GM18526 (cell line): Measurements from ENCODE around the gene AKAP7.

Experiments
- POLR2A ChIP-seq: IDR thresholded peaks from 3 replicates; pipeline ENCODE4 v1.6.1; 2011; ENCODE audit not compliant: insufficient read length; ENCODE audit errors: extremely low read depth

Gene AKAP7

DNA sequence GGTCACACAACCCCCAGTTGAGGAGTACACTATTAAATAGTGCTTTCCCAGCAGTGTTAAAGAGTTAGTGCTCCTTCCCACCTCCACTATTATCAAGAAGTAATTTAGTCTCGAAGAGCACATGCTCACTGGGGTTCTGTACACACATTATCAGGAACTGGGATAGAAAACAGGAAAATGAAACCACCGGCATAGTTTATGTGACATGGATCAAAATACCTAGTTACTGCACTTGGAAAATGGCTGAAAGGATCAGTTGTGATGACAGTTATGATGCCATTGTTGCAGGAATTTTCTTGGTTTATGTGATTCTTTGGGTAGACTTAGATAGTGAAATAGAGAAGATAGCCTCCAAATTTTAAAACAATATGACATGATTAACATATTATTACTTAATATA, 152.9 kb downstream of the AKAP7 start:
- no peak for TF ChIP-seq POLR2A

DNA sequence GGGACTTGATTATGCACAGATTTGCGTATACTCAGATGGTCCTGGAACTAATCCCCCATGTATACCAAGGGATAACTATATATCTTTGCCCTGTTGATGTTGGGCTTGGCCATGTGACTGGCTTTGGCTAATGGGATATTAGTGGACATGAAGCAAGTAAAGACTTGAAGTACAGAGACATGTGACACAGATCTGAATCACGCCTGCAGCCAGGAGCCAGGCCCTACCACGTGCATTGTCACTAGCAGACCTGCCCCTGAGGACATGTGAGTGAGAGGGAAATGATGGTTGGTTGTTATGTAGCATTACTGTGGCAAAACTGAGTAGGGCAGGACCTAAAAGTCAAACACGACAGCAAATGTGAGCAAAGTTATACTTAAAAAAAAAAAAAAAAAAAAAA, 155.7 kb downstream of the AKAP7 start:
- no peak for TF ChIP-seq POLR2A

DNA sequence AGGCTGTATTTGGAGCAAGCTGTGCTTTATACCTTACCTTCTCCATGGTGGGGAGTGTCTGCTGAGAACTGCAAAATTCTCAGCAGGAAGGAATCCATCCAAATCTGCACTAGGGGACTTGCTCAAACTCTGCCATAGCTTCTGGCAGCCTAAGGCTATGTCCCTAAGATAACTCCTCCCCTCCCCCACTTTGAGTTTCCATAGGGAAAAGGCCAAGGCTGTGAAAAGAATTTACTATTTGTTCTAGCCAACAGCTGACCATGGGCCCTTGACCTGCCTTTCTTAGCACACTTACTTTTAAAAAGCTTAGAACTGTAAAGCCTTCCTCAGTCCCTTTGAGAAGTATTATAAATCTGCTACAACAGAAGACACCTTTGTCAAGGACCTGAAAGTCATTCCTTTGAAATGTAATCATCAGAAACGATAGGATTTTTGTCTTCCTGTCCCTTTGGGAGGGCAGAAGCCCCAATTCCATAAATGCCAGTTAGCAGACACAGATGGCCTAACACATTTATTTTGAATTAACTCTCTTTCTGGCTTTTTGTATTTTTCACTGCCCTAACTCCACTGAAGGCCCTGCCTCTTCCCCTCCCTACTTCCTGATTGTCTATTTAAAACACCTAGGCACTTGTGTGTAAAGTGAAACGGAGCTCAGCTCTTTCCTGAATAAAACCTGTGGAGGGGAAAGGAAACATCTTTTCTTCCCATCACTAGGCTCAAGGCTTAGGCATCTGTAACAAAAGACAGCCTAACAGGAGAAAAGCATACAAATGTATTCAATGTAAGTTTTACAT, 157.1 kb downstream of the AKAP7 start:
- TF ChIP-seq POLR2A, result no peak

DNA sequence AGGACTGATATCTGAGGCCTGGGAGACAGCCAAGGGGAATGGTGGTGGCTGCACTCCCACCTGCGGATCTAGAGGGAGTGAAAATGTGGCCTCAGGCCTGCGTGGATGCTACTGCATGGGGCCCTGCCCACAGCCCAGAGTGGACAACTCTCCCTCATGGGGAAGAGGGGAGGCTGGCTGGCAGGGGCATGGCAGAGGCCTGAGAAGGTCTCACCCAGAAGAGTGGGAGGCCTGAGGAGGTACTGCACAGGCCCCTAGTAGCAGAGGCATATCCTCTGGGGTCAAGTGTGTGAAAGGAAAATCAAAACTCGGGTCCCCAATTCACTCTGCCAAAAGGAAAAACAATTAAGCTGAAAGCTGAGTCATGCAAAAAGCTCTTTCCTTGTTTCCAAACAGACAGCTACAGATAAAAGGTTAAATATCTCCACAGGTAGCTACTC, 158.2 kb downstream of the AKAP7 start:
- no peak for TF ChIP-seq POLR2A

DNA sequence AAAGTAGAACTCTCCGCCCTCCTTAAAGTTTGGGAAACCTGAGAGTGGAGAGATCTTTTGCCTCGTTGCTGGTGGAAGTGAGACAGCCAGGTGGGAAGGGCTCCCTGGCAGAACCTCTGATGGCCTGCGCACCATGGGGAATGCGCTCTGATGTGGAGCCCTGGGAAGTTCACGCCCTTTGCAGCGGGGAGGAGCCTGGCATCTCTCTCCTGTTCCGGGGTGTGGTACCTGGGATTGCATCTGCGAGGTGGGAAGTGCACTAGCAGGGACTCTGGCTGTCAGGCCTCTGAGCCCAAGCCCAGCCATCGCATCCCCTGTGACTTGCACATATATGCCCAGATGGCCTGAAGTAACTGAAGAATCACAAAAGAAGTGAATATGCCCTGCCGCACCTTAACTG, 159.8 kb downstream of the AKAP7 start:
- TF ChIP-seq POLR2A, result no peak

DNA sequence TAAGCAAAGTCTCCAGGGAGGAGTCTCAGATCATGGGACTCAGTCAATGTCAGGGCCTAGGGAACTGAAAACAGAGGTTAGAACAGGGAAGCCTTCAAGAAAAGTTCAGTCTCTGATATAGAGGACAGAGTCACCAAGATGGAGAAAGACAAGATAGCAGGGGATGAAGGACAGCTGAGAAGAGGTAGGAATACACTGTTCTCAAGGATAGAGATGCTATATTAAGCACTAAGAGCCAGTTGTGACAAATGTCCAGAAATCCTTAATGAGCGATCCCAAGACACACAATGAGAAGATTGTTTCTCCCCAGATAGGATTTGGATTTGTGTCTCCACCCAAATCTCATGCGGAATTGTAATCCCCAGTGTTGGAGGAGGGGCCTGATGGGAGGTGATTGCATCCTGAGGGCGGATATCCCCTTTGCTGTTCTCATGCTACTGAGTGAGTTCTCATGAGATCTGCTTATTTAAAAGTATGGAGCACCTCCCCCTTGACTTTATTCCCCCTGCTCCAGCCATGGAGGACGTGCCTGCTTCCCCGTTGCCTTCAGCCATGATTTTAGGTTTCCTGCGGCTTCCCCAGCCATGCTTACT, 168.2 kb downstream of the AKAP7 start:
- TF ChIP-seq POLR2A, result no peak

DNA sequence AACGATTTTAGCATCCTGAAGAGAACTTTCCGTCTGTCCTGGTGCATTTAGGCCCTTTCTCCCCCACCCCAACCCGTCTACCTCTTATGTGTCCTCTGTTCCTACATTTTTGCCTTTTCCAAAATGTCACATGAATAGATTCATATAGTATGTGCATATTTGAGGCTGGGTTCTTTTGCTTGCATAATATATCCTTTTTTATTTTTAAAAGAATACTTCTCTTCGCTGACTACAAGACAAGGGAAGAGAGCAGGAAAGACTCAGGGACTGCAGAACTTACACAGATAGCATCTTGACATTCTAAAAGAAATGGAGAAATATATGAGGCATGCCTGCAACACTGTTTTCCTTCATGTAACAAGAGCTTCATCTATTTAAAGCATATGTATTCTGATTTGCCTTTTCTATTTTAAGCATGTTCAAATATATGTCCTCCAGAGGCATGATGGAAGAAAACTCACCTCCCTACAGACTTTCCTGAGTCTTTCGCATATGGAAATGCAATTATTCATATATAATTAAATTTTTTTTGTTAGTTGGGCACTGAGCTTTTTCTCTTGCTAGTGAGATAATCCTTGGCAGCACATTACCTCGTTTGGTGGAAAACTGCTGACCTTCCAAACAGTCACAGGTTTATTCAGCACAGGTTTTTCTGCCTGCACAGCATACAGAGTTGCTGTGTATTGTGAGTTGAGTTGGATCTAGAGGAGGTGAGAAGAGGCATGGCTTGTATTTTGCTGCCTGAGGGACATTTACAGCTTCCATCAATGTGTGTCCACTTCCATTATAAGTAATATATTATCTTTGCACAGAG, 170.0 kb downstream of the AKAP7 start:
- no peak for TF ChIP-seq POLR2A

DNA sequence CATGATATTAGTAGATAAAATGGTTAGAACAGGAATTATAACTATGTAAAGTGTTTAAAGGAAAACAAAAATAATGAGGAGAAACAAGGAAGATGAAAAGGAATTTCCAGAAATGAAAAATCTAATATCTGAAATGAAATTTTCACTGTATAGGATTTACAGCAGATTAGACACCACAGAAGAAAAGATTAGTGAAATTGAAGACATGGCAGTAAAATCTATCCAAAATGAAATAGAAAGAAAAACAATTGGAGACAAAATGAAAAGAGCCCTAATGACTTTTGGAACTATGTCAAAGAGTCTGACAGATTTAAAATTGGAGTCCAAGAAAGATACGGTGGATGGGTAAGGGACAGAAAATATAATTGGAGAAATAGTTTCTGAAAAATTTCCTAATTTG, 174.2 kb downstream of the AKAP7 start:
- TF ChIP-seq POLR2A, result no peak

DNA sequence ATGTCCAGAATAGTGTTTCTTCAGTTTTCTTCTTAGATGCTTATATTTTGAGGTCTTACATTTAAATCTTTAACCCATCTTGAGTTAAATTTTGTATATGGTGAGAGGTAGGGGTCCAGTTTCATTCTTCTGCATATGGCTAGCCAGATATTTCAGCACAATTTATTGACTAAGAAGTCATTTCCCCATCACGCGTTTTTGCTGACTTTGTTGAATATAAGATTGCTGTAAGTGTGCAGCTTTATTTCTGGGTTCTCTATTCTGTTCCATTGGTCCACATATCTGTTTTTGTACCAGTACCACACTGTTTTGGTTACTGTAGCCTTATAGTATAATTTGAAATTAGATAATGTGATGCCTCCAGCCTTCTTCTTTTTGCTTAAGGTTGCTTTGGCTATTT, 179.6 kb downstream of the AKAP7 start:
- no peak for TF ChIP-seq POLR2A

DNA sequence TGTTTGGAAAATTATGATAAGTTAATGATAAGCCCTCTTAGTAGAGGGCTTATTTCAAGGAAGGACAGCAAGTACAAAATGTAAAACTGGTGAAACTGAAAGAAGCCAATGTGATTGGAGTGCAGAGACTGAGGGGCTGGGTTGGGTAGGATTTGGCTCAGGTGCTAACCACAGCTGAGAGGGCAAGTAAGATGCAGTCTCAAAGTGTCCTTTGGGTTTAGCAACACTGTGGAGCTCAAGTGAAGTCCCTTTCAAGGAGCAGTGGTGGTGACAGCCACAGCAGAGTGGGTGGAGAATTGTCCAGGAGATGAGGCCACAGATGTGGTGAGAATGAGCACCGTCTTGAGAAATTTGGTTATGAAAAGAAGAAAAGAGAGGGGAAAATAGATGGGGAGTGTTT, 181.4 kb downstream of the AKAP7 start:
- no peak for TF ChIP-seq POLR2A

DNA sequence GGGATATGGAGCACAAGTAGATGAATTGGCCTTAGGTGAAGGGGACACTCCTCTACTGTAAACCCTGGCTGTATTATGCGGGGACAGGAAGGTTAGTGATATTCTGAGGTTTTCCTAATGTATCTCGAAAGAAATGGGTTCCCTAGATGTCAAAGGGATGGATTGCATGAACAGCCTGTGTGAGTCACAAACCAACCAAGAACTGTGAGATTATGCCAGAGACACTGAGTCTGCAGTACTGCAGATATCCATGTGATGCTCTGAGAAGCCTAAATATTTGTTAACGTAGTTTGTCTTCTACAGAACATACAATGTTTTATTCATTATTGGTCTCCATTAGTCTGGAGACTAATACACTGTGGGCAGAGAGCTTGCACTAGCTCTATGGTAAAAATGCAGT, 182.2 kb downstream of the AKAP7 start:
- TF ChIP-seq POLR2A, result no peak

DNA sequence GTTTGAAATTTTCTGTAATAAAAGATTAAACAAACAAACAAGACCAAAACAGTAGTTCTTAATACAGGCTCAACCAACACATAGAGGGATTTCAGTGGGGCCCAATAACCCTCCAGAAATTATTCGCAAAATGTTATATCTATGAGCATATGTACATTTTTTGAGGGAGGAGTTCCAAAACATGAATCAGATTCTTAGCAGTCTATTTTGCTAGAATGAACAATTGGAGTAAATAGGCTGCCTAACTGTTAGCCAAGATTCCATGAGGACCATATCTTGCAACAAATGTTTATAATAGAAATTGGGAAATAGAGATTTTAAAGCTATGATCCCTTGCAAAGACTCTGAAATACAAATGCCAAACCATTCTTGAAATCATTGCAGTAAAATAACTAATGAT, 186.3 kb downstream of the AKAP7 start:
- TF ChIP-seq POLR2A, result no peak

DNA sequence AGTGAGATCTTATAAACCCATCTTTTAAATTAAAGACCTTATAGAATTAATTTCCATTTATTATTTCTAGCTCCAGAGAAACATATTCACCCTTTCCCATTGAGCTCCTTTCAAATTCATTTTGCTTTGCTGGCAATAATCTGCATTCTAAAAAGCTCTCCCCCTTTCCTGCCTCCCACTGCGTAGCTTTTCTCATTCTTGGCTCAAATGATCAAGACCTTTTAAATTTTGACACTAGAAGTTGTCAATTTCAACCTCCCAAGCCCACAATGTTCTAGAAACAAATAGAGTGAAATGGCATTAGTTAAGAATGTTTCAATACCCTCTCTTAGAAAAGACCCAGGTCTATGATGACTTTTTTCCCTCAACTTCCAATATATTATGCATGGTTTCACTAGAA, 186.9 kb downstream of the AKAP7 start:
- TF ChIP-seq POLR2A, result no peak

DNA sequence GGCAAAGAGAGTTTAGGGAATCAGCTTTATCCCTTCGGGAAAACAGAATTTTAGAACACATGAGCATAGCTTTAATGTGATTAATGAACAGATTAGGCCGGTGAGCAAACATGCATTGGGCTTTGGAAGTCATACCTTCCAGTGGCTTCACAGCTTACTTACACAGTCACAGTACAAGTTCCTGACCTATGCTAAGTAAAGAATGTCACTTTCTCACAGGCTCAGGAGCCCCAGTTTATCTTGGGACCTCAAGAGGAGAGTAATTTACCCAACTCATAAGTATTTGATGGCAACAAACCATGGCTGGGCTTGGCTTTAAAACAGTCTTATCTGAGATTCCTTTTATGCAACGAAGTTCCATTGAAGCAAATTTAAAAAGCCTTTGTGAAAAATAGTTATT, 195.9 kb downstream of the AKAP7 start:
- no peak for TF ChIP-seq POLR2A

DNA sequence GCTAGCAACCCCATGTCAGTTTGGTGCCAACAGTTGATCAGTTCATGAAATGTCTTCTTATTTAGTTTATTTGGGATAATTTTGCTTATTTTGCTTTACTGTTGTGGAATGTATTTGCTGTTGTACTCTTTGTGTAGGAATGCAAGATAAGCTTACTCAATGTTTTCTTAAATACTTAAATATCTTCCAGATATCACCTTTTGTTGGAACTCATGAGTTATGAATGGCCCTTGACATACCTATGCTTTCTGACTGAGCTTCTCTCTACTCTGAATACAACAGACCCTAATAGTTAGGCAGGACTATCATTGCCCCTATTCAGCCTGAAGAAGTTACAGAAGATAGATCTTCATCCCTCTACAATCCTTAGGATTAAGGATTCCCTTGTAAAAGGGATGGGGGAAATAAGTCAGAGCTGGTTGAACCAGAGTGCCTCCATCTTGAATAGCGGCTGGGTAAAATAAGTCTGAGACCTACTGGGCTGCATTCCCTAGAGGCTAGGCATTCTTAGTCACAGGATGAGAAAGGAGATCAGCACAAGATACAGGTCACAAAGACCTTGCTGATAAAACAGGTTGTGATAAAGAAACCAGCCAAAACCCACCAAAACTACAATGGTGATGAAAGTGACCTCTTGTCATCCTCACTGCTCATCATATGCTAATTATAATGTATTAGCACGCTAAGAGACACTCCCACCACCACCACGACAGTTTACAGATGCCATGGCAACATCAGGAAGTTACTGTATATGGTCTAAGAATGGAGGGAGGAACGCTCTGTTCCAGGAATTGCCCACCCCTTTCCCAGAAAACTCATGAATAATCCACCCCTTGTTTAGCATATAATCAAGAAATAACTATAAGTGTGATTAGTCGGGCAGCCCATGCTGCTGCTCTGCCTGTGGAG, 196.9 kb downstream of the AKAP7 start:
- no peak for TF ChIP-seq POLR2A
